ENCODE data around the gene C2orf68. TPM values are rescaled to one million over a fixed set of nuclear protein-coding genes. Genes with fewer than 3 reads are reported as not detected.

The C2orf68 gene
- total and polyA plus RNA-seq, 2 of the 8 experiments (the other 6 are each of a cell fraction or from before 2014, with no cell fraction given), result 46.3 to 49.4 TPM

DNA sequence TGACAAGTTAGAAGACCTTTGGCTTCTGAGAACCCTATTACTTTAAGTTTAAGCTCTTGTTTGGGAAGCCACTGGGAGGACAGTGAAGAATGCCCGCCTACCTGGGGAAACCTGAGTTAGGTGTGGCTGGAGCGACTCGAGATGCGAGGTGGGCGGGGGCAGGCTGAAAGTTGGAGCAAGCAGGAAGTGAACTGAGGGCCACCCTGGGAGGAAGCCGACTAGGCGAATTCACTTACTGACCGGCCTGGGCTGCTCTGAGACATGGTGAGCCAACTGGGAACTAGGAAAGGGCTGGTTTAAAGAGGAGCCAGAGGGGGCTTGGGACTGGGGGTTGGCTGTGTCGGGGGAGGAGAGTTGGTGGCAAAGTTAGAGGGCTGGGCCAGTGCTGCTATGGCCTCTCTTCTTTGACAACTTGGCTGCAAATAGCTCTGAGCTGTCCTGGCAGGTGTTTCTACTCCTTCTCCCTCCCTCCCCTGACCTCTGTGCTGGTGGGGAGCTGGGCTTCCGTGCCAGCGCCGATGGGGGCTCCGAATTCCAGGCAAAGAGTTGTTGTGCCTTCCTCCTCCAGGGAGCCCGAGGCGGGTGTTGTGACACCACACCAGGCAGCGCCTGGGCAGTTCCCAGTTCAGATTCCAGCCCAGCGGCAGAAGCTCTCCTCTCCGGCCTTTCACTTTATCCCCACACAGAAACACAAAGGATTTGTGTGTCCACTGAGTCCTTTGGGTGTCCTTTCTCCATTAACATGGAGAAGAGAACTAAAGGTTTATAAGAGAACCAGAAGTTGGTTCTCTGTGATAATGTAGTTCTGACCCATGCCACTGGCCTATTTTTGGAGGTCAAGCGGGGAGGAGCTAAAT is 34.3 kb downstream of the C2orf68 start, which contains the start of gene VAMP8:
Gene VAMP8, plus strand, starts transcription at position 201 of the 857 bp plus-strand sequence. Its CDS starts 61 bp downstream, at position 262.
- no peak within 1 kb of the TSS for H3K23ac ChIP-seq (ENCODE audit: insufficient read length)
- 0 out of 2 replicates have a peak within 1 kb of the TSS, but pooled peaks have one; percentile 68 for H4K8ac ChIP-seq (ENCODE audit: extremely low read depth, insufficient read depth, low read length)
- no peak within 1 kb of the TSS for H2BK20ac ChIP-seq (ENCODE audit: low read length)
- ChIA-PET POLR2A (ENCODE audit: partially characterized antibody) (interaction anchor here (0.6 to 4.1 kb wide), 17 partner anchors 10 to 491 kb away, joined by 3 to 28 read pairs (median 5); partner anchors contain the start of genes C2orf68, ELMOD3, GGCX and MAT2A), CTCF (ENCODE audit: partially characterized antibody) (interaction anchor here (0.6 to 1.9 kb wide), 4 partner anchors 14 to 185 kb away, joined by 3 to 7 read pairs (median 4); no protein-coding TSS in a partner anchor)
- no peak within 1 kb of the TSS for H3K27ac ChIP-seq (ENCODE audit: low read depth, low read length)
- H4K5ac ChIP-seq (ENCODE audit: insufficient read length, low read depth, low read length), result no peak within 1 kb of the TSS
- peak within 1 kb of the TSS; percentile 17 for H3K56ac ChIP-seq (replicated peaks; ENCODE audit: insufficient read length, low read depth, low read length)
- WGBS, 2 experiments (ENCODE audit: extremely low coverage in 1 of 2, insufficient coverage in 1 of 2, insufficient read length in 1 of 2, insufficient replicate concordance in 2 of 2, low coverage in 1 of 2, low lambda C conversion rate in 2 of 2, missing lambda C conversion rate in 1 of 2), result 10% methylated on average over 17 of the region's 19 CpGs; no CpG with 5 or more reads in 1 of the 2 experiments
- peak within 1 kb of the TSS; percentile 48; the same call in 1 of the 2 replicates for H3K18ac ChIP-seq (ENCODE audit: extremely low read depth, low read length)
- no peaks in the 10 kb centered on the region for H3K79me2 ChIP-seq (ENCODE audit: control insufficient read depth in 1 of 2, insufficient read depth in 2 of 2, low read length in 2 of 2)
- peak within 1 kb of the TSS; percentile 34 for H4K91ac ChIP-seq (replicated peaks; ENCODE audit: insufficient read length, low read length)
- peak within 1 kb of the TSS; percentile 78; the same call in 1 of the 2 replicates for H2BK5ac ChIP-seq (ENCODE audit: low read depth, low read length)
- no peaks in the 10 kb centered on the region; the same call in 1 of the 2 replicates for H3K79me1 ChIP-seq (ENCODE audit: low read depth, low read length)
- FAIRE-seq (no peak), DNase-seq (ENCODE audit: low read depth in 1 of 2, low spot score in 2 of 2) (peak; percentile 53 to 80)
- no peaks in the 10 kb centered on the region for H3K36me3 ChIP-seq (ENCODE audit: control insufficient read depth in 2 of 4, insufficient read depth in 4 of 4, low read length in 3 of 4)
- no peak within 1 kb of the TSS for H2AK5ac ChIP-seq (ENCODE audit: low read depth, low read length)
- H3K4me3 ChIP-seq (ENCODE audit: extremely low read depth in 1 of 4, insufficient read depth in 2 of 4, low read depth in 3 of 4, low read length in 4 of 4), result peak within 1 kb of the TSS; percentile 32 to 62 (median 41); a peak in 6 of 8 replicates
- no peak within 1 kb of the TSS for H3K14ac ChIP-seq (ENCODE audit: insufficient read length)
- H3K4ac ChIP-seq (replicated peaks; ENCODE audit: insufficient read length, low read depth, low read length), result no peak within 1 kb of the TSS
- H3K27me3 ChIP-seq (replicated peaks in 1 of 4; ENCODE audit: control insufficient read depth in 3 of 4, extremely low read depth in 1 of 4, insufficient read depth in 3 of 4, low read length in 3 of 4), result peaks cover 0 to 13% (median under 1%) of the 10 kb centered on the region in 4 experiments; a peak in 1 of 7 replicates
- H2AFZ ChIP-seq (ENCODE audit: low read length), result no peak within 1 kb of the TSS
- peaks cover 2% of the 10 kb centered on the region; the same call in 1 of the 2 replicates for H3K23me2 ChIP-seq (ENCODE audit: low read depth, low read length)
- H3K9ac ChIP-seq (replicated peaks in 1 of 4; ENCODE audit: extremely low read depth in 1 of 4, low read depth in 3 of 4, low read length in 3 of 4), result peak within 1 kb of the TSS in 1 of 4 experiments; percentile 34; a peak in 3 of 7 replicates
- H3K4me1 ChIP-seq (replicated peaks in 1 of 4; ENCODE audit: control insufficient read depth in 3 of 4, insufficient read depth in 4 of 4, low read length in 3 of 4), result peaks cover 2 to 14% (median 7%) of the 10 kb centered on the region in 4 experiments
- H3K9me3 ChIP-seq (ENCODE audit: insufficient read depth in 2 of 2, low read depth in 1 of 2, low read length in 1 of 2), result no peaks in the 10 kb centered on the region
- H3K4me2 ChIP-seq (ENCODE audit: insufficient read depth in 1 of 2, low read depth in 2 of 2, low read length in 2 of 2), result peak within 1 kb of the TSS; percentile 78 to 79
- no peaks in the 10 kb centered on the region for H4K20me1 ChIP-seq (replicated peaks in 1 of 2; ENCODE audit: control insufficient read depth in 1 of 2, insufficient read depth in 2 of 2, low read length in 2 of 2)
- H2BK12ac ChIP-seq (ENCODE audit: low read depth, low read length), result 0 out of 2 replicates have a peak within 1 kb of the TSS, but pooled peaks have one; percentile 33
- 0 out of 2 replicates have a peak within 1 kb of the TSS, but pooled peaks have one; percentile 61 for H2BK15ac ChIP-seq (ENCODE audit: low read length)
- no peak within 1 kb of the TSS for H2BK120ac ChIP-seq (replicated peaks; ENCODE audit: low read depth, low read length)
- TF ChIP-seq KDM1A (IDR thresholded peaks at IDR 0.05; ENCODE audit: borderline replicate concordance, low read length), result no peak
